ENCODE data around the gene SOX13.
"Not testable (repeated sequence)": the region's sequence is repeated elsewhere in the genome, so short reads cannot be mapped to it uniquely, and the experiment has no call there.

SOX13 gene

DNA sequence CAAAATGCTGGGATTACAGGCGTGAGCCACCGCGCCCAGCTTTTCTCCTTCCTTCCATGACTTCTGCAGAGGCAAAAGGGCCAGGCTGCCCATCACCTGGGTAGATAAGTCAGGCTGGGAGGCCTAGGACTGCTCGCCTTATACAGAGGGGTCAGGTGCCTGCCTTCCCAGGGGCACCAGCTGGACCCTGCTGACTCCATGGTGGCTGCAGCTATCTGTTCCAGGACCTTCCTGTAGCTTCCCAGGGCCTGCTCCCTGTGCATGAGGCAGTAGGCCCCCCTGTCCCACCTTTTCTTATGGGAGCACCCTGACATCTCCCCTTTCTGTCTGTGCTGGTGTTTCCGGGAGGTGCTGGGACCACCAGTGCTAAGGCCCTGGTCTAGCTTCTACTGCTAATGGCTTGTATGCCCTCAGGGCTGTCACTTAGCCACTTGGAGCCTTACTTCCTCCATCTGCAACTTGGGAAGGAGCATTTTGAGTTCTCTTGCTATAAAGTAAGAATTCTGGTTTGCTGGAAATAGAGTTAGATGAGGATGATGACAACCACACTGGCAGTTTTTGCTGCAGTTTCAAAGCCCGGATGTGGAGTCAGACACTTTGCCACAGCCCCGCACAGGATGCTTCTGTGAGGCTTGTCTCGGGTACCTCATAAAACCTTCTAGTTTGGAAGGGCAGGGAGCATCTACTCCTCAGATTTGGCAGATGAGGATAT lies 14.4 kb downstream of the SOX13 start:
- no peak for DNase-seq (ENCODE audit: low read depth in 2 of 2)

DNA sequence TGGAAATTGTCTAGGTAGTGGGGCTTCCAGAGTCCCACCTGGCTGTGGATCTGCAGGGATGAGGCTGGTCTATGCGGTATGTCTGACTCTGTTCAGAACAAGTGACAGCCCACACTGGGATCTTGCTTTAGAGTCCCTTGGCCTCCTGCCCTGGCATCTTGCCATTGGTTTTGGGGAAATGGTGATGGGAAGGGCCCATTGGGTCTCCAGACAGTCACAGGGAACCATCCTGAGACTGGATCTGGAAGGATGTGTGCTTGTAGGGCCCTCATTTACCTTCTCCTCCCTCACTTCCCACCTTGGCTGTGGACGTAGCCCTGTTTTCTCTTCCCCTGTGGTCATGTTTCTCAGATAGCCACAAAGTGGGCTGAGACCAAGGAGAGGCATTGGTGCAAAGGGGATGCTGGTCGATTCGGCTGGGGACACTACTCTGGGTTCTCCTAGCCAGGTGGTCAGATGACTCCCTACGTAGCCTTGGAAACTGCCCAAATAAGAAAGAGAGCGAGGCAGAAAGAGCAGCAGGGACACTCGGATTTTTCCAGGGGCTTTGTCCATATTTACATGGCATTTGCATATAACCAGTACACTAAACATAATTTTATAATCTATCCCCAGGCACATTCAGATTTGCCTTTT lies 15.1 kb downstream of the SOX13 start:
- DNase-seq (ENCODE audit: low read depth in 2 of 2) = no peak

DNA sequence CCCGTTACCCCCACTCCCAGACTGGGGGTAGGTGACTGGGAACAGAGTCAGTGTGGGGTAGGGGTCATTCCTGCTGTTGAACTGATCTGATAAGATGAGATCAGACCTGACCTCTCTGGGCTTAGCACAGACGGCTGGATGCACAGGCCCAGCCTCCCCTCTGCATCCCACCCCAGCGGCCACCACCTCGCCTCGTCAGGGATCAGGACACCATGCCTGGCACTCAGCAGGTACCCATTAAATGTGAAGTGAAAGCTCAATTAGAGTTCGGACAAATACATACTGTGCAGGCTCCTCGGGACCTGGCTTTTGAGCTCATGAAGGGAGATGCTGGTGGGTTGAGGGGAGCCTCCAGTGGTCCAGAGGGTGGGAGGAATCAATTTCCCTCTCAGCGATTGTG lies 15.7 kb downstream of the SOX13 start:
- DNase-seq (ENCODE audit: low read depth in 2 of 2) = no peak

DNA sequence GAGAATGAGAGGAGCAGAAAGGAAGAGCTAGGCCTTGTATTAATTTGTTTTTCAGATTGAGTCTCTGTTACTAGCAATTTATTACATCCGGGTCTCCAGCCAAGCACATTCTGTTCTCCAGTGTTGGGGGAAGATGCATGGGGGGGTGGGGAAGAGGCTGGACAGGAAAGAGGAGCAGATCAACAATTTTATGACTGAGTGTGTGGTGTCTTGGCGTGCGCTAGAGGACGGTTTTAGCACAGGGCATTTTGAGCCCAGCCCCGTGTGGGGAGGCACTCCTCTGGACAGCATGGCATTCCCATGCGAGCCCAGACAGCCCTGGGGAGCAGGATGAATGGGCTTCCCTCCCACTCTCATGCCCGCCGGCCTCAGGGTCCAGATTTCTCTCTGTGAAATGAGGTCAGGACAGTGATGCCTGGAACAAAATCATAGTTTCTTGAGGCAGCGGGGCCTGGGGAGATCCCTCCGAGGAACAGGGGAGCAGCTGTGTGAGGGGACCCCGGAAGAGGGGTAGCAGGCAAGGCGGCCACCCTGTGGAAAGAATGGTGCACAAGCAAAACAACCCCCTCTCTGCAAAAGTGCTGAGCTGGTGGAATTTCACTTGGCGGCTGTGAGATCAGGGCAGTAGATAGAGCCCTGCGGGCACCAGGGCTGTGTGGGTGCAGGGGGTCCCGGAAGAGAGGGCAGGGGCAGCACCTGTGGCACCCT lies 16.3 kb downstream of the SOX13 start:
- DNase-seq (ENCODE audit: low read depth in 2 of 2) = no peak

DNA sequence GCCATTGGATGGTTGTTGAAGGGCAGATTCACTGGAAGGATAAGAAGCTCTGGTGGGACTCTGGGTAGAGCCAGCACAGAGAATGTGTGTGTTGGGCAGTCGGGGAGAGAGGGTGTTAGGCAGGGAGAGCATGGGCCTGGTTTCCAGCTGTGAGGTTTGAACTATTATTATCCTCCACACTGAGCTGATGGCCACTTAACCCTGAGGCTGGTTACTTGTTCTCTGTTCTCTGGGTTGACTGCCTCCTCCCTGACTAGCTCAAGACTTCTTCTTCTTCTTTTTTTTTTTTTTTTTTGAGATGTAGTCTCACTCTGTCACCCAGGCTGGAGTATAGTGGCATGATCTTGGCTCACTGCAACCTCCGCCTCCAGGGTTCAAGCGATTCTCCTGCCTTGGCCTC lies 17.2 kb downstream of the SOX13 start:
- DNase-seq (ENCODE audit: low read depth in 2 of 2) = not testable (repeated sequence)

DNA sequence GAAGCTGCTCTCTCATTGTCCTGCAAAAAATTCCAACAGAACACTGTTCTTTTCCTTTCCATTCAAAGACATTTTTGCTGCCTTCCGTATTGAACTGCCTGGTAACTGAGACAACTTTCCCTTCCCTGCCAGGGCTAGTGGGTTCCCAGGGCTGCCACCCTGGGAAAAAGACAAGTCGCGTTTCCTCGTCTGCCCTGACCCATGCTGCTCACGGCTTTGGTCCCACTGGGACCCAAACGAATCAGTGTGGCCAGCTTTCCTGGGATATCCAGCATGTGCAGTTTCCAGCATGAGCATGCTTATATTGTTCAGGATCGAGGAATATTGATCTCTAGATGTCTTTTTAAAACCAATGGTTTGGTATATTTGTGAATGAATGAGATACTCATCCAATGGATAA lies 18.2 kb downstream of the SOX13 start:
- DNase-seq (ENCODE audit: low read depth in 2 of 2) = no peak

DNA sequence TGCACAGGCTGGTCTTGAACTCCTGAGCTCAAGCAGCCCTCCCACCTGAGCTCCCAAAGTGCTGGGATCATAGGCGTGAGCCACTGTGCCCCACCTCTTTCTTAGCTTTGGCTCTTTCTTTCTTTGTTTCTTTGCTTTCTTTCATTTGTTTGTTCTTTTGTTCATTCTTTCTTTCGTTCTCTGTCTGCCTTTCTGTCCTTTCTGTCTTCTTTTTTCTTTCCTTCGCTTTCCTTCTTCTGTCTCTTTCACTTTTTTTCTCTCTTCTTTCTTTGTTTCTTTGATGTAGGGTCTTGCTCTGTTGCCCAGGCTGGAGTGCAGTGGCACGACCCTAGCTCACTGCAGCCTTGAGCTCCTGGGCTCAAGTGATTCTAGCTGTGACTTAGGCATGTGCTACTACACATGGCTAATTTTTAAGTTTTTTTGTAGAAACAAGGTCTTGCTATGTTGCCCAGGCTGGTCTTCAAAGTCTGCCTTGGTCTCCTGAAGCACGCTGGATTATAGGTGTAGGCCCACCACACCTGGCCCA lies 18.9 kb downstream of the SOX13 start:
- no peak for DNase-seq (ENCODE audit: low read depth in 2 of 2)

DNA sequence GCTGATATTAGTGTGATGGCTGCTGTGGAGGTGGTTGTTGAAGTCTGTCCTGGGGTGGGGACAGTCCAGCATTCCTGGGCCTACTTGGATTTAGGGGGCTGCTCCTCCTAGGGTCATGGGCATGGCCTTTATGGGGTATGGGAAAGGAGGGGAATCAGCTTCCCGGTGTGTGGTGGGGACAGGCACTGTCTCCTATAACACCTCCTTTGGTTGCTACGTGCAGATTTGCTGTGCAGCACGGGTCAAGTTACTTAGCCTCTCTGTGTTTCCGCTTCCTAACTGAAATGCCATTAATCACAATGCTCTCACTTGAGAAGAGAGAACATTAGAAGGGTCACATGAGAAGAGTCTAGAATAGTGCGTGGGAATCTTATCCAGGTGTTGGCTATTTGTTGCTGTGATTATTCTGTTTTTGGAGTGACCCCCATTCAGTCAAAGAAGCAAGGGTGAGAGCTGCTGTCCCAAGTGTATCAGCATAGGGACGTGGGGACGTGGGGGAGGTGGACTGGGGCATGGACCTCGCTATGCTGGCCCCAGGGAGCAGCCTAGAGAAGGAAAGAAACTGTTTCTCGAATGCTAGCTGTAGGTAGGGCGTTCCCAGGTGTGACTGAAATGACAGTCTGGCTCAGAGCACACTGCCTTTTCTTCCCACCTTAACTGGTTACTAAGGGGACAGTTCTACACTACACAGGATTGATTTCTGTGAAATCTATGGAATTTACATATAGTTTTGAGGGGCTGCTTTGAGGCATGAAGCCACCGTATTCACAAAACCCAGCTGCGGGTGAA lies 19.9 kb downstream of the SOX13 start:
- DNase-seq (ENCODE audit: low read depth in 2 of 2) = no peak

DNA sequence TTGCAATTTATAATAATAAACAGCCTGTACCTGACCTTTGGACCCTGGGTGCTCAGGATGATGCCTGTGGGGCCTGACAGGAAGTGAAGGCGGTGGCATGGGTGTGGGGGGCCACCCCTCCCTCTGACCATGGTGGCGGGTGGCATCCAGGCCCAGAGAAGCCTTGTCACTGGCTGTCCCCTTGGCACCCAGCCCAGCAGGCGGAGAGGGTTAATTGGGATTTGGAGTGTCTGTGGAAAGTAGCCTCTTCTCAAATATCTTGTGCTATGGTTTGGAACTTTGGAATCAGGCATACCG lies 20.5 kb downstream of the SOX13 start:
- DNase-seq (ENCODE audit: low read depth in 2 of 2) = no peak

DNA sequence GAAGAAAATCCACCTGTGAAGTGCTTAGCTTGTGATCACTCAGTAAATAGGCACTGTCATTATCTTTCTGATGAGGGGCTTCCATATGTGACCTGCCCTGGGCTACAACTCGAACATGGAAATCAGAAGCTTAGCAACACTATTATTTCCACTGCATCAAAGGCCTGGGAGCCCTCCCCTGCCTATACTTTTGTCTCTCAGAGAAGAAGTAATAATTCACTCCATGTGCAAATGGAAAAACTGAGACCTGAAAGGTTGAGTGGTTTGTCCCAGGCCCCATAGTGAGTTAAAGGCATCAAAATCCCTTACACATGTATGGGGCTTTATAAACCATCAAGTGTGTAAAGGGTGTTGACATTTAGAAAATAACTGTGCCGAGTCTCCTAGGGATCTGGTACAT lies 20.9 kb downstream of the SOX13 start:
- DNase-seq (ENCODE audit: low read depth in 2 of 2) = no peak

DNA sequence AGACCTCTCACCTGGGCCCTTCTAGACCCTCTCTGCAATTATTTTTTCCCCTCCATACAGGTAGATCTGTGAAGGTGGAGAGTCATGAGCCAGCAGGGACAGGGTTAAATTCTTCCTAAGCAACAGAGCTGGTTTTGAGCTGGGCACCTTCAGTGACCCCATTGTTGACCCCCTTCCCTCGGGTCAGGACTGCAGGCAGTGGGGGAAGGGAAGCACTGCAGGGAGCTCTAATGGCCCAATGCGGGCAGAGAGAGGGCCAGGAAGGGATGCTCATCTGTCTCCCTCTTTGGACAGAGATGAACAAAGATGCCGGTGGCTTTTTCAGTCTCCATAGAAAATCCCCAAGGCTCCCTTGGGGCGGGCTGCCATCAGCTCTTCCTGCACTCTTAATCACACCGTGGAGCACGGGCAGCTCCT lies 21.4 kb downstream of the SOX13 start:
- no peak for DNase-seq (ENCODE audit: low read depth in 2 of 2)

DNA sequence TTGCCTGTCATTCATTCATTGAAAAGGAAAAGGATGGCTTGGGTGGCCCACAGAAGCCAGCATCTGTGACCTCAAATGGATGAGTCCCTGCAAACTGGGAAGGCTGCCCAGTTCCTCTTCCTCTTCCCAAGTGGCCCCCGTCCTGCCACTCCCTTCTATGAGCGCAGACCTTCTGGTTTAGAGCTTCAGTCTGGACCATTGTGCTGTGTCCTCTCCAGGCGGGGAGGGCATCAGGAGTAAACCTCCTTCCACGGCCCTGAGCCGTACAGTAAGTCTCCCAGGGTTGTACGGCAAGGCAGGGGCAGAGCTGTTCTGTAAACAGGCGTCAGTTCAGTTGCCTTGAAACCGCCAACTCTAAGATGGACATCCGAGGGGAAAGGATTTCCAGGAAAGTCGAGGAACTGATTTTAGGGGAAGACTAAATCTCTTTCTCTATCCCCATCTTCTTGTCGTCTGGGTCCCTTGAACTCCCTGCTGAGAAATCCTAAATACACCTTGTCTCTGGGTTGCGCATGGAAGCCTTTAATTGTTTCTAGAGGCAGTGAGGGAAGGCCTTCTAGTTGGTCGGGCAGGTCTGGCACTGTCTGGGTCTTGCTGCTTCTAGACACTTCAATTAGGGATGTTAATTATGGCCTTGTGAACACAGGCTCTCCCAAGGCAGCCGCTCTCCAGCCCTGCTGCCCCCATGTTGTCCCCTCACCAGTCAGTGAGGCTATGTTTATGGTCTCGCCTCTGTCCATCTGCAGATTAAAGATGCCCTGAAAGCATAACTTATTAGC lies 22.1 kb downstream of the SOX13 start:
- no peak for DNase-seq (ENCODE audit: low read depth in 2 of 2)

DNA sequence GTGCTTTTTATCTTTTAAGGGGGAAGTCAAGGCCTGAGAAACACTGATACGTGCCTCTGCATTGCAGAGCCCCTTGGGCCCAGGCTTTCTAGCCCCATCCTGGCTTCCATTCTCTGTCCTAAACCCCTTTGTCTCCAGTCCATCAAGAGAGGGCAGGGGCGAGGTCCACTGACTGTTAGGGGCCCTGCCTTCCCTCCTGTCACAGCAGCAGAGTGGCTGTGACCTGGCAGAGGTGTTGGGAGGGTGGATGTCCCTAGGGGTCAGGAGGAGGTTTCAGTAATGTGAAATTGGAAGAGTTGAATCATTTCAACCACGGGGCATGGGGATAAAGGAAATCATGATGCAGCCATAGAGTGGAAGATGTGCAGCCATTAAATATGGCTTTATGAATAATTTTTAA lies 24.0 kb downstream of the SOX13 start:
- DNase-seq (ENCODE audit: low read depth in 2 of 2) = no peak

DNA sequence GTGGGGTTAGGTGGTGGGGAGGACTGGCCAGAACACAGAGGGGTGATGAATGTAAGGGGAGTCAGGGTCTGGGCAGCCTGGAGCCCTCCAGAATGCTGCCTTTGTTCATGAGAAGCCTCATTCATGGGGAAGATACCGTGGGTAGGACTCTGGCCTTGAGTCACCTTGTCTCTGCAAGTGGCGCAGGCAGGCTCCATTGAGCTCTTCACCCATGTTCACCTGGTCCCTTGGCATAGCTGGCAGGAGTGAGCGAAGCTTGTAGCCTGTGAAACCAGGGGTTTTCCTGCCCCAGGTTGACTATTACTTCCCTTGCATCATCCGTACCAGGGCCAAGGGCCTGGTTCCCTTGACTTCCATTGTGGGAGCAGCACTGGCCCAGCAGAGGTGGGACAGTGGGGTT lies 25.8 kb downstream of the SOX13 start:
- DNase-seq (ENCODE audit: low read depth in 2 of 2) = no peak

DNA sequence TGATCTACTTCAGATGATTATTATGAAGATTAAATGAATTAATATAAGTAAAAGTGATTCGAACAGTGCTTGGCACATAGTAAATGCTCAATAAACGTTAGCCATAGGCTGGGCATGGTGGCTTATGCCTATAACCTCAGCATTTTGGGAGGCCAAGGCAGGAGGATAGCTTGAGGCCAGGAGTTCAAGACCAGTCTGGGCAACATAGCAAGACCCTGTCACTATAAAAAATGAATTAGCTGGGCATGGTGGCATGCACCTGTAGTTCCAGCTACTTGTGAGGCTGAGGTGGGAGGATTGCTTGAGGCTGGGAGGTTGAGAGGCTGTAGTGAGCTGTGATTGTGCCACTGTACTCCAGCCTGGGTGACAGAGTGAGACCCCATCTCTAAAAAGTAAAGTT lies 26.8 kb downstream of the SOX13 start:
- DNase-seq (ENCODE audit: low read depth in 2 of 2) = not testable (repeated sequence)

DNA sequence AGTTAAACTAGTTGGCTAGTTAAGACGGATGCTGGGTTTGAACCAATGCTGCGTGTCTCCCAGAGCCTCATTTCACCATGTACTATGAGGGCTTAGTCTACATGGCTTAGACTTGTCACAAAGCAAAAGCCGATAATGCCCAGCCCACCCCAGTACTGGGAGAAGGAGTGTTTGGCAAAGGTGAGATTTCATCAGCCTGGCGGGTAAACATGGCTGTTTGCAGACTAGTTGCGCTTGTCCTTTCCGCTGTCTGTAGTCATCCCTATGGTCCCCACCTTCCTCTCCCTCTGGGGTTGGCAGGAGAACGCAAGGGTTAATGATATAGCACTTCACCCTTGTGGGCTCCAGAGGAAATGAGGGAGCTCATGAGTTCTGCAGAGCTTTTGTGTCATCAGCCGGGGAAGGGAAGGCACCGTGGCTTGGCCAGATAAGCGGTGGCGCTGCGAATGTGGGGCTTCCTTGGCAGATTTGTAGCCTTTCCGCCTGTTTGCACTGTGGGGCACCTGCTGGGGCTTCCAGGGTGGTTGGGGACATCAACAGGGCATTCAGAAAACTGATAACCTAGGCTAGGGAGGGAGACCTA lies 29.2 kb downstream of the SOX13 start:
- DNase-seq (ENCODE audit: low read depth in 2 of 2) = no peak

DNA sequence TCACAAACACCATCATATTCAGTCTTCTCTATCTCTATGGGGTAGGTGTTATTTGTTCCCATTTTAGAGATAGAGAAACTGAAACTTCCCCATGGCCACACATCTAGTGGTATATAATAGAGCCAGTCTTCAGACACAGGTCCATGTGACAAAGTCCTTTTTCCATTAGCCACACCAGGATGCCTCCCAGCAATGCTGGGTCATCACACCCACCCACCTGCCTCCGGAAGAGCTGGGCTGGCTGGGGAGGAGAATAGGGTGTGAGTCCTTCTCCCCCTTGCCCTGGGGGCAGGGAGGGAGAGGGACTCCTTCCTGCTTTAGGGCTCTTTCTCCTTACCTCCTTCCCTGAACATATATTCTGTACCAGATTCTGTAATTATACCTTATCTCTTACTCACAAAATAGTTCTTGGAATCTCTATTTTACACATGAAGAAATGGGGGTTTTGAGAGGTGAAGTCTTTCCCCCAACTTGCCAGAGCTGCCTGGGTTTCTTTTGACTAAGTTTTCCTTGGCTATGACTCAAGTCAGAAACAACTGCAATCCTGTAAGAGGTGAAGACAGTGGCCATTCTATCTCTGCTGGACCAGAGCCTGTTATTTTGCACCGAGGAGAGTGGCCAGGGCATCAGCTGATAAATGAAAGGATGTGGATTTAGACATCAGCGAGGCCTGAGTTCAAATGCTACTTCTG lies 30.0 kb downstream of the SOX13 start:
- DNase-seq (ENCODE audit: low read depth in 2 of 2) = no peak

DNA sequence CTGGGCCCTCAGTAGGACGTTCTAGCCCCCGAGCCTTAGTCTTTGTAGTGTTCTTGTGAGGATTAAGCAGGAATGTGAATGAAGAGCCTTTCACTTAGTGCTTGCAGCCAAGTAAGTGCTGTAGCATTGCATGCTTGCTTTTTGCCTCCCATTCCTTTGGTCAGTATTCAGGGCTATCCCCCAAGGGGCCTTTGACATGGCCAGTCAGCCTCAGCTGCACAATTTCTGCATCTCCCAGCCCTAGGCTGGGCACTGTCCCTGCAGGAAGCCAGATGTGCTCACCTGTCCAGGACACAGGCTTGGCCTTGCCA lies 30.5 kb downstream of the SOX13 start:
- no peak for DNase-seq (ENCODE audit: low read depth in 2 of 2)

DNA sequence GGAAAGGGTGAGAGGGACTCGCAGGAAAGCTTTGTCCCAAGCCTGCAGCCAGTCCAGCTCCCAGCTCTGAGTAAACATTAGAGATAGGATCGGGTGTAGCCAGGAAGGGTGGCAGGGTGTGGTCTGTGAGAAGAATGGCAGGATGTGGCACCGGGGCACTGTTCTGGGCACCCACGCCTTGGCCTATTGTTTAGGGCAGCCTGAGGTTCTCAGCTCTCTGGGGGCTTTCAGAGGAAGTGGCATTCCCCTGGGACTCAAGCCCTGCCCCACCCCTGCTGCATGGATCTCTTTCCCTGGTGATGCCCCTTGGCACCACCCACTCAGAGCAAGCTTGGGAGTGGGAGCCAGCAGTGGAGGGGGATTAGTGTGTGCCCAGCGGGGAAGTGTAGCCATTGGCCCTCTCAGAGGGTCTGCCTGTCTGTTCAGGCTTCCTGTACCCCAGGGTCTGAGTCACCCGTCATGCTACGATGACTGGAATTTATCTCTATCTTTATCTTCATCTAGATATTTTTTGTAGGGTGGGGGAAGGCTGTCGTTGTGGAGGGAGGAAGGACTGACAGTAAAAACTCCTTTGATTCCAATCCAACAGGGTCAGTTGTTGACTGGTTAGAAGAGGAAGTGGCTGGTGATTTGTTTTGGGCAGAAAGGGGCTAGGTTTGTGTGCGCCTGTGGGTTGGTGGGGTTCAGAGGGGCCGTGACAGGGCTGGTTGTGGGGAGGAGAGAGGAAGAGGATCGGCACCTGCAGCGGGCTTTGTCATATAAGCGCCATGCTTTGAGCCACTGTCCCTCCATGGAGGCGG lies 31.6 kb downstream of the SOX13 start:
- DNase-seq (ENCODE audit: low read depth in 2 of 2) = no peak

DNA sequence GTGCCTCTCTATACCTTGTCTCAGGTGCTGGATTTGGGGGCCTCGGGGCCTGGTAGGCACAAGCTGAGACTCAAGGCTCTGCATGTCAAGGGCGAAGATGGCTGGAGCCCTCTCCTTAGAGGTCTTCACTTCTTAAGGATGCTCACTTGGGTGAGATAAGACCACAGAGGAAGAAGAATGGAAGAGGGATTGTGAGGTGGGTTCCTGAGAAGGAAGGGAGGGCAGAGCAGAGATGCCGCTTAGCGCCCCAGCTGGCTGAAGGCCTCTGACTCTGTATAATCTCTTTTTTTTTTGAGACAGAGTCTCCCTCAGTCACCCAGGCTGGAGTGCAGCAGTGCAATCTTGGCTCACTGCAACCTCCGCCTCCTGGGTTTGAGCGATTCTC lies 32.2 kb downstream of the SOX13 start:
- DNase-seq (ENCODE audit: low read depth in 2 of 2) = no peak
